Activated CD8-positive, alpha-beta memory T cell treated with anti-CD3 and anti-CD28 coated beads, Interleukin-2, amount 50 U/mL, for 24 hours (primary cell): ENCODE results near the gene PTPRN2.

ENCODE experiments used
- DNase-seq: peaks from one replicate; pipeline ENCODE4 v3.0.0-alpha.2; 2020; ENCODE audit errors: extremely low read depth

PTPRN2 gene

DNA sequence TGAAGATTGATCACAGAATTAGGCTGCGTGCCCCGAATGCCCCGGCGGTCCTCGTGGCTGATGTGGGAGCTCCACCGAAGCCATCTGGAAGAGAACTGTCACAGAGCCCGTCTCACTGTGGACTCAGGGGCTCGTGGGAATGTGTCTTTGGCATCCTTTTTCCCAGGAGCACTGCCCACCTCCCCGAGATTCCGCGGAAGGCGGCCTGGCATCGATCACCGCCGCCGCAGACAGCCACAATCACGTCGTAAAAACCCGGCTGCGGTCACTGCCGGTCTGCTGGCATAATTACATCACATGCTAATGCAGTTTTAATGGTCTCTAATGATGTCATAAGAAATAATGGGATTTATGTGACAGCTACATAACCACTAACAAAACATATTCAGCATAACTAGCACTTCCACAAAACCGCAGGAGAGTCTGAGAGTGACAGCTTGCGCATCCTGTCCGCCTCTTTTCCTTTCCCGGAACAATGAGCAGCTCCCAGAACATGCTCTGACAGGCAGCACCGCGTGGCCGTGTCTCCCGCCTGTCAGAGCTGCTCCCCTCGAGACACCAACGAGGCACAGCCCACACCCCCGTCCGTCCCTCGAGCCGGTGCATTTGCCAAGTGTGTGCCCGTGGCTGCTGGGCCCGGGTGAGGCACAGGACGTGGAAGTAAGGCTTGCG, 490.0 kb downstream of the PTPRN2 start:
- no peak for DNase-seq

DNA sequence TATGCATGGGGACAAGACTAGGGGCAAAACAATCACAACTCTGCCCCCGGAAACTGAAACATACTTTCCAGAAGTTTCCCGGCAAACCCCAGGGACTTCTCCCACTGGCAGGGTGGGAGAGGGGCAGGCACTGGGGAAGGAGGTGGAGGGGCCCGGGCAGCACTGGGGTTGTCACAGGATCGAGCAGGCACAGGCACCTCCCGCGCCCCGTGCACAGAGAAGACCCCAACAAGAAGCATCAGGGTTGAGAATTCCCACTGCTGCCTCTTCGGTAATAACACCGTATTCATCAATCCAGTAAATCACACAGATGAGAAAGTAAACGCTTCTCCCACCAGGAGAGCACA, 490.5 kb downstream of the PTPRN2 start:
- DNase-seq = no peak

DNA sequence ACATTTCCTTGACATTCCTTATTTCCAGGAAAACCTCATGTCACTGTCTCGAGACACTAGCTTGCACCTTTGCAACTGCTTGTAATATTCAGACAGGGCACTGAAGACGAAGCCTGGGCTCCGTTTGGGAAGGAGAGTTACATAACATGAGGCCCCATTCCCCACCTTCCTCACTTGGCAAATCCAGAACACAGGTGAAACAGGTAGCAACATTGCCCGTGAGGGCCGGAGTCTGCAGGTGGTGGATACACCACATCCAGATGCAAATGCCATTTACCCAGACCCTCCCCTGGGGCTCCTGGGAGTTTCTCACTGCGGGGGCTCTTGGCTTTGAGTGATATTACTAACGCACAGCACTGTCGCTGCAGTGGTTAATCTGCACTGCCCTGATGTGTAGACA, 491.0 kb downstream of the PTPRN2 start:
- no peak for DNase-seq

- DNase-seq = no peak
Measured at GRCh38 chr7:158094671-158095226, 492.9 kb downstream of the PTPRN2 start.

- DNase-seq = no peak
Measured at GRCh38 chr7:158094046-158094445, 493.6 kb downstream of the PTPRN2 start.

DNA sequence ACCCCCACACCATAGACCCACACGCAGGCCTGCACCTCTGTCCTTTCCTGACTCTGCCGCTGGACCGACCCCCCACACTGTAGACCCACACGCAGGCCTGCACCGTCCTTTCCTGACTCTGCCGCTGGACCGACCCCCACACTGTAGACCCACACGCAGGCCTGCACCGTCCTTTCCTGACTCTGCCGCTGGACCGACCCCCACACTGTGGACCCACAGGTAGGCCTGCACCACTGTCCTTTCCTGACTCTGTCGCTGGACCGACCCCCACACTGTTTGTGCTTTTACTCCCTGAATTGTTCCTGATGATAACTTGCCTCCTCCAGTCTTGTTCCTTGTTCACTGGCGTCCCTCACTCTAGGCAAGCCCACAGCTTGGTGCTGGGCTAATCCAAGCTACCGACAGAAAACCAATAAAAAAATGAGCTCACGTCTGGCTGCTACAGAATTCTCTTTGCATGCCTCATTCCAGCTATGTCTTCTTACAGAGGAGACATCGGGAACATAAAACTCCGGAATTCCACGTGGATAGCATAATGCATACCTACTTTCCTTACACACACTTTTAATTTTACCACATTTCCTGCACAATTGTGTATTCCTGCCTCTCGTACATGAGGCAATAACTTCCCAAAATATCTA, 494.3 kb downstream of the PTPRN2 start:
- no peak for DNase-seq

DNA sequence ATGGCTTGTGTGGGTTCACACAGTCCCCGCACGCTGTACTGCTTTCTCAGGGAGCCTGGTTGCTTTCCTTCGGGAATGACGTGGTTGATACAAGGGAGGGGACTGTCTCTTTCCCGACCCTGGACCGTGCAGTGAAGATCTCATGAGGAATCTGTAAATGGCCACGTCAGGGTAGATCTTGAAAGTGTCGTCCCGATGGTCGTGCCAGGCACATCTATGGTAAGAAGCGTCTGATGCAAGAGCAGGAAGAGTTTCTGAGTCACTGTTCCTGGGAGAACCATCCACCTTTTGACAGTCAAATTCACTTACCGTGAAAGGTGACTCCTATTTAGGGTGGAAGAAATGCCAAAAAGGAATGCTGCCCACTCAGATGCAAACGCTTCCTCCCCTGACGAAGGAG, 500.4 kb downstream of the PTPRN2 start:
- no peak for DNase-seq

DNA sequence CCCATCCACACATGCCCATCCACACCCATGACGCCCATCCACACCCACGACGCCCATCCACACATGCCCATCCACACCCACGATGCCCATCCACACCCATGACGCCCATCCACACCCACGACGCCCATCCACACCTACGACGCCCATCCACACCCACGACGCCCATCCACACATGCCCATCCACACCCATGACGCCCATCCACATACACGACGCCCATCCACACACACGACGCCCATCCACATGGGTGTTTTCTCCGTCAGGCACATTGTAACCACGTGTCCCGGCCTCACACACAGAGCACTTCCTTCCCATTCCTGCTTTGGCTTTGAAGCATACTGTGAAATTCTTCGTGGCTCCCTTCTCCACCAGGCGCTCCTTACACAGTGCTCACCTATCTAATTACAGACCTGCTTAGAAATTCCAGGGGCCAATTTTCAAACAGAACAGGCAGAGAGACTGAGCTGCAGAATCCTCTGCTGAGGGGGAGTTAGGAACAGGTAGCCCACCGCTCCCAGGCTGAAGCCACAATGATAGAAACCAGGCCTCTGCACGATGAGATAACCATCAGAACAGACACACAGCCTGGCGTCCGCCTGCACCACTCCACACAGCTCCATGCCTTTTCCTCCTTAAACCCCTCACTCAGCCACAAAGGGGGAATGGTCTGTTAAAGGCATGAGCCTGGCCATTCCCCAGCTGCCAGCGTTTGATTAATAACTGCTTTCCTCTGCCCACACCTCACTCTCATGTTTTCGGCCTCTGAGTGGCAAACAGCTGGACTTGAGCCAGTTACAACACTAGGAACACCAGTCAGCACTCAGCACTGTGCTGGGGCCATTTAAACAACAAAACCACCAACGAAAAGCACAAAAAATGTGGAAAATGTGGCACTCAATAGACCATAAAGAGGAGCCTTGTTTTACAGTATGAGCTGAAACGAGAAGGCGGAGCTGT, 501.6 kb downstream of the PTPRN2 start:
- DNase-seq = no peak

- DNase-seq = no peak
Measured at GRCh38 chr7:158084555-158084954, 503.1 kb downstream of the PTPRN2 start.

DNA sequence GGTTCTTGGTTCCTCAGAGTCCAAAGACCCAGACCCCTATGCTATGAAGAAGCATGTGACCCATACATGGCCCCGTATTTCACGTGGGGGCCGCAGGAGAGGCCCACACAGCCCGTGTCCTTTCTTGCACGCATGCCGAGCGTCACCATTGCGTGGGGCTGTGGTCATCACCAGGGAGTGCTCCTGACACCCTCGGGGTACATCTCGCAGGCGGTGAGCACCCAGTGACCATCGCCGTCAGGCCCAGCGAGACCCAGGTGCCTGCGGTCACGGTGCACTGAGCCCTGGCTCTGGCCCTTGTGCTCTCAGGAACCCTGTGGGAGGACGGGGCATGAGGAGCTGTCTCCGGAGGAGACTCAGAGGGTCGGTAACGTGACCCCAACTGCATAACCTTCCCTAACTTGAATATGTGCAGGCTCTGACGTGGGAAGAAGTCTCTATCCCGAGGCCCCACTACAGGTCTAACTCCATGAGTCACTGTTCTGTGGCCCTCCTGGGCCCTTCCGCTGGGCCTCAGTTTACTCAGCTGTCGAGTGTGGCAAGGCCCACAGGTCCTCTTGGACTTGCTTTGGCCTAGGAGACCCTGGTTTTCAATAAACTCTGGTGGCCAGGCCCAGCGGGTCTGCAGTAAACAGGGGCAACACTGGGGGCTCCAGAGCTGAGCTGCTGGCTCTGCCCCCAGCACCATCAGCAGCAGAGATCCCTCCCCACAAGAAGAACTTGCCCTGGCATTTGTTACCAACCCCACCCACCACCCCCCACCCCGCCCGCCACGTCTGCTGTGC, 503.9 kb downstream of the PTPRN2 start:
- no peak for DNase-seq

GRCh38 chr7:158082761-158083160, 504.9 kb downstream of the PTPRN2 start:
- DNase-seq = no peak

DNA sequence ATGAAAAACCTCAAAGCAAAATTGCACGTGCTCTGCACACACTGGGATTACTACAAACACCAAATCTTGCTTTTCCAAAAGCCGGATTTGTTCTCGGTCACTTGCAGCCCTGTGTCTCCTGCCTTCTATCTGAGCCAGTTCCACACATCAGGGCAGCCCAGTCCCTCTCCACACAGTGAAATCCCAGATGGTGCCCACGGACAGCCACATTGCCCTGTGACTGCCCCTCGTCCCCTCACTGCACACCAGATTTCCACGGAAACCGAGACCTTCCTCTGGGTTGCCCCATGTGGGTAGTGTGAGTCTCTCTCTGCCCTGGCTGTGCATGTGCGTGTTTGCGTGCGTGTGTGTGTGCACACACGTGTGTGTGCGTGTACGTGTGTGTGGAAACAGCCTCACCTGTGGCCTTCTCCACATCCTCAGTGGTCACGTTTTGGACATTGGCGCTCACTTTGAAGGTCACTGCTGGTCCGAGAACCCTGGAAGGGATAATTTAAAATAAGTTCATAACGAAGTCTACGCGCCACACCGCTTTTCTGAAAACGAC, 506.7 kb downstream of the PTPRN2 start:
- DNase-seq = no peak

GRCh38 chr7:158077934-158078910, 509.4 kb downstream of the PTPRN2 start:
- no peak for DNase-seq

DNA sequence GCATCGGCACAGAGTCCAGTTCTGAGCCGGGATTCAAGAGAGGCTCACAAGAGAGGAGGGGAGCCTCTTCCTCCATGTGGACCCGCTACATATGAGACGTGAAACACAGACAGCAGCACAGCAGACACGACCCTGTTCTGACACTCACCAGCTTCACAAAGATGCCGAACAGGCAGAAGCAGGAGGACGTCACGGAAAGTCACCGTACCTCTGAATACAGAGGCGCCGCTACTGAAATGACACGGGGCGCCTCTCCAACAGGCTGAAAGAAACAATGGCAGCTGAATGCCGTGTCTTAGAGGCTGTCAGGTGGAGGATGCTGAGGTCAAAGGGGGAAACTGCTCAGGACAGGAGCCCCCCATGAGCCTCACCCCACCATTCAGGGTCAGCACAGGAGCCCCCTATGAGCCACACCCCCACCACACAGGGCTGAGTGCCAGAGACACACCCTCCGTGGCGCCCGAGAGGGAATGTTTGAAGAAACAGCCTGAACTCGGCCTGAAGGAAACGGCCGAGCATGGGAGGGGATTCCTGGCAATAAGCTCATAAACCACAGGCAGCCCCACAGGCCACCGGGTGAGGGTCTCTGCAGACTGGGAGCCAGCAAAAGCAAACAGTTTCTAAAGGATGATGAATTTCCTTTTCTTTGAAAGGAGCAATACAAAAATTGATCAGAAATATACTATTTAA, 510.3 kb downstream of the PTPRN2 start:
- DNase-seq = no peak

GRCh38 chr7:158076656-158077055, 511.0 kb downstream of the PTPRN2 start:
- DNase-seq = no peak

DNA sequence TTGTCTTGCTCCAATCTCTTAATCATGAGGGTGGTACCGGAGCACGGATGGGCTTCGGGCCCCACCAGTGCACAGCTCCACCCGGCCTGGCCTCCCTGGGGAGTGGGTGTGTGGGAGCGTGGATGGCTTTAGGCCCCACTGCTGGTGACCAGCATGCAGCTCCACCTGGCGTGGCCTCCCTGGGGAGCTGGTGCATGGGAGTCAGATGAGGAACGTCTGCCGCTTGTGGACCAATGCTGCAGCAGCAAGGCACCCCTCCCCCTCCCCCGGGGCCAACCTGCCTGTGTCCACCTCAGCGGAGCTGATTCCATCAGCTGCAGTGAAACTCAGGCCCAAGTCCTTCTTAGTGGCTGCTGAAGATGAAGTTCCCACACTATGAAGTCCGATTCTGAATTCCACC, 511.4 kb downstream of the PTPRN2 start:
- no peak for DNase-seq

DNA sequence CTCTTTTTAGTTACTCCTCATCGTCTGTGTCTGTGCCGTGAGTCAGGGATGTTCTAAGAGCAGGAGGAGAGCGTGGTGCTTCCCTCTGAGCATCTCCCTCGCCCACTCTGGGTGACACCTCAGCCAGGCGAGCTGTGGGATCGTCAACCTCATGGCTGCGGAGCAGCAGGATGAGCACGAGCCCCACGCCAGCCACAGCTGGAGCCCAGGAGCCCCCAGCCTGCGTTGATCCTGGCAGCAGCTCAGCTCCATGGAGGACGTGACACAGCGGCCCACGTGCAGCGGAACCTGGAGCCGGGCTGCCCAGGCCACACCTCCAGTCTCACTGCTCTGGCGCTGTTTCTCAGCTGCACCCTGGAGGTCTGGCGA, 512.0 kb downstream of the PTPRN2 start:
- DNase-seq = no peak

DNA sequence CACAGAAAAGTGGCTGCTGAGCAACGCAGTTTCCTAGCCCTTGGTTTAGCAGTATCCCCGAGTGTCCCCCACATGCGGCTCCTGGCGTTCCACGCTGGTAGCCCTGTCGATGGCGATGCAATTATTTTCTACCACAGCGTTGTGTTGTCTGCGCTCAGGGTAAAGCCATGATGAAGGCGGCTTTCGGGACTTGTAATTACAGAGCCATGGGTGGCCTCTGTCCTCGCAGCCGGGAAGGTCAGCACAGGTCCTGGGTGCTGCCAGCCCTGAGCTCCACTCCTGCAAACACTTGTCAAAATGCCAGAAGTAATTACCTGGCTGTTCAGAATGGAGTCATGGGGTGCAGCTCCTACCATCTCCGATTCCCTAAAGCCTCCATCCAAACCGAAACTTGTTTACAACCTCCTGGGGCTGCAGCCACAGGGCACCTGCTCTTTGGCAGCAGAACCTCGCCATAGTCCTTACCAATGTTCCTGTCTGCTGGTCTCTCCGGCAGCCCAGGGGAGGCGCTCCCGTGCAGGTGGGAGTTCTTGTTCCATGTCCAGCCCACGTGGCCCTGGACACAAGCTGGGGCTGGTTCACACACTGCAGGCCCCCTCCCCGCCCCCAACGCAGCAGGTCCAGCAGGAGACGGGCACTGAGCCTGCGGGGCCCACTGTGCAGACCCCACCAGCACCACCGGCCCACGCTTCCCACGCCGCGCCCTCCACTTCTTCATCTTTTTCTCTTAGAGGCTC, 512.6 kb downstream of the PTPRN2 start:
- no peak for DNase-seq
